HG02943 (cell line): ENCODE measurements around the gene CEP43.

Source experiments
- ATAC-seq: cut with Tn5 transposase; IDR thresholded peaks from one replicate; pipeline ENCODE4 v1.9.1; 2021; ENCODE audit warnings: mild to moderate bottlenecking, low read depth, moderate library complexity; ENCODE audit not compliant: unreplicated experiment

The CEP43 gene

GRCh38 chr6:166999145-166999883, at the start of gene CEP43:
TSS of gene CEP43 (plus strand) at chr6:166999397. CDS start at chr6:166999413, 16 bp downstream.
- peak; percentile 90 for ATAC-seq

GRCh38 chr6:166949528-166950442, 49.4 kb upstream of the CEP43 start:
- ATAC-seq: no peak

- peak; percentile 37 for ATAC-seq
Observed at GRCh38 chr6:166950443-166950821, 48.8 kb upstream of the CEP43 start.

GRCh38 chr6:166950892-166951669, 48.1 kb upstream of the CEP43 start:
- ATAC-seq: peak; percentile 83

- ATAC-seq: no peak
Observed at GRCh38 chr6:166951670-166952060, 47.5 kb upstream of the CEP43 start.

- ATAC-seq: no peak
Observed at GRCh38 chr6:166952121-166952520, 47.1 kb upstream of the CEP43 start.

GRCh38 chr6:166952567-166953486, 46.4 kb upstream of the CEP43 start:
- no peak for ATAC-seq

GRCh38 chr6:166954118-166954713, 45.0 kb upstream of the CEP43 start:
- ATAC-seq: no peak

GRCh38 chr6:166955121-166955864, 43.9 kb upstream of the CEP43 start:
- ATAC-seq: no peak

- ATAC-seq: peak; percentile 1
Observed at GRCh38 chr6:166955865-166956443, 43.2 kb upstream of the CEP43 start.

GRCh38 chr6:166956444-166957086, 42.6 kb upstream of the CEP43 start, which contains the start of gene RNASET2:
TSS of gene RNASET2 (minus strand) at chr6:166956550. CDS start at chr6:166956182, 368 bp downstream.
- ATAC-seq: peak; percentile 46

GRCh38 chr6:166957087-166957804, 42.0 kb upstream of the CEP43 start:
- ATAC-seq: peak; percentile 38

GRCh38 chr6:166957805-166958076, 41.5 kb upstream of the CEP43 start:
- no peak for ATAC-seq

- no peak for ATAC-seq
Observed at GRCh38 chr6:166958926-166959861, 40.0 kb upstream of the CEP43 start.

GRCh38 chr6:166959911-166960608, 39.1 kb upstream of the CEP43 start:
- no peak for ATAC-seq

GRCh38 chr6:166960609-166960978, 38.6 kb upstream of the CEP43 start:
- no peak for ATAC-seq
